ENCODE measurements around the gene KCNK18.
"Not testable (repeated sequence)": the region's sequence is repeated elsewhere in the genome, so short reads cannot be mapped to it uniquely, and the experiment has no call there.

- TF ChIP-seq CTCF, EZH2 (IDR thresholded peaks at IDR 0.05): not testable (repeated sequence)
Observed at GRCh38 chr10:117230107-117230506, 32.8 kb downstream of the KCNK18 start.

Data from neural progenitor cell (in vitro differentiated cells).